ENCODE results near the gene OGG1.

- TF ChIP-seq POLR2A (IDR thresholded peaks at IDR 0.05) (no peak), CTCF (IDR thresholded peaks at IDR 0.05) (no peak)
These were observed 48.7 kb upstream of the OGG1 start for GRCh38 chr3:9701006-9701405.
